Motor neuron (in vitro differentiated cells): ENCODE measurements around the gene TTC14. TPM values are rescaled to one million over a fixed set of nuclear protein-coding genes. Genes with fewer than 3 reads are reported as not detected.

Source experiments
- ATAC-seq, 8 experiments: fragments of 200-7000 bp; cut with Tn5 transposase; replicated peaks in 6 of 8; 2 replicates each; pipeline ENCODE4 v1.8.0; 2021; ENCODE audit warnings: mild to moderate bottlenecking in 8 of 8, moderate library complexity in 8 of 8
- H3K27ac ChIP-seq, 2 donors: fragments of 250-450 bp; sonication (Bioruptor Pico); 2 replicates each; pipeline ENCODE4 v1.9.0; 2021; ENCODE audit warnings: antibody characterized with exemption in 2 of 2, mild to moderate bottlenecking in 2 of 2, moderate library complexity in 1 of 2
- H3K4me1 ChIP-seq, 2 donors: fragments of 250-450 bp; sonication (Bioruptor Pico); replicated peaks in 1 of 2; 2 replicates each; pipeline ENCODE4 v1.6.1; 2021; ENCODE audit warnings: antibody characterized with exemption in 2 of 2, mild to moderate bottlenecking in 2 of 2, moderate library complexity in 1 of 2
- H3K4me3 ChIP-seq, 5 donors: fragments of 250-450 bp; sonication (Bioruptor Pico); 2 replicates each; pipeline ENCODE4 v1.9.0; 2021; ENCODE audit warnings: antibody characterized with exemption in 5 of 5, mild to moderate bottlenecking in 5 of 5, moderate library complexity in 4 of 5
- WGBS, 10 experiments: fragments of 450-650 bp; shearing (Covaris generic); methylation state at CpG; one replicate each; pipeline ENCODE4 v1.0.0; 2022; 5-methylcytosine and 5-hydroxymethylcytosine counted together
- in situ Hi-C, 9 experiments: fragments of 400-800 bp; cut with MboI; loops; one replicate each; pipeline ENCODE4 v1.15.0; 2021; ENCODE audit warnings: low sequenced_read_pairs in 9 of 9, low pct_unique_long_range_greater_than_20kb in 2 of 9; ENCODE audit not compliant: unreplicated experiment in 9 of 9
- total RNA-seq, 8 experiments: library from RNA; unstranded; fragments of 300-600 nt; gene quantifications; 2 replicates each; pipeline versions ENCODE4 v1.2.3 to v1.2.4, GENCODE V29; 2022

Gene TTC14
- total RNA-seq, 8 experiments from 2014 or later, result 34.6 to 92.9 (median 51.7) TPM

DNA sequence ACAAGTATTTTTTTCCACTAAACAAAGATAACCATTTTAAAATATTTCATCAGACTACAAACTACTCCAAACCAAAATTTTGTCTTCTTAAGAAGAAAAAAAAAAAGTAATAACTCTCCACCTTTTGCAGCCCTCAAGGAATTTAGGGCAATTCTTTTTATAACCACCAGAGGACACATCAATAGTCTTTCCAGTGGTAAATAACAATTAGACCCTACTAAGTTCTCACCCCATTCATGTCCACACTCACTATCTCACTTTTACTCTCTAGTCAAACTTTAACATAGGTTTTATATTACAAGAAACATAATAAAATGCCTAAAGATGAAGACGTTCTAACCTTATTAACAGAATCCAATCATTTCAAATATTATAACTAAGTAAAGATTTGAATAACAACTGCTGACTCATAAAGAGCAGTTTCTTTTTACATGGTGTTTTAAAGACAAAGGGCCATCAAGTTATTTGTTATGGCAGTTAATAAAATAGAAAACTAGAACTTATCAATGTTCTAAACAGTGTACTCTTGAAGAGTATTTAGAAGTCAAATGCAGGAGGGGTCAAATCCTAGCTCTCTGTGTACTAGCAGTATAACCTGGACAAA lies 44.3 kb downstream of the TTC14 start:
- H3K27ac ChIP-seq, result no peak overlapping the region
- 0 to 82% (median 42%) methylated on average over 1 of the region's 1 CpG; no CpG with 5 or more reads in 1 of the 10 experiments for WGBS, 10 experiments

DNA sequence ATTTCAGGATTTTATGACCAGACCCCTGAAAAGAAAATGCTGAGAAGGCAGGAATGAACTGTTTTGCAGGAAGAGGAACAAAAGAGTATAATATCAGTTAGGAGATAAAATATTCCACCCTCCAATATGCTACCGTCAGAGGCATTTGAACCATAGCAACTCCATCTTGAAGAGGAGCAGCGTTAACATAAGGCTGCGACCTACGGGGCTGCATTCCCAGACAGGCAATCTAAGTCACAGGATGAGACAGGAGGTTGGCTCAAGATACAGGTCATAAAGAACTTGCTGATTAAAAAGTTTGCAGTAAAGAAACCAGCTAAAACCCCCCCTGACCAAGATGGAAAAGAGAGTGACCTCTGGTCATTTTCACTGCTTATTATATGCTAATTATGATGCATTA lies 54.4 kb downstream of the TTC14 start:
- H3K4me3 ChIP-seq, result no peak overlapping the region
- peaks cover 0 to 6% of the 10 kb centered on the region in 2 donors for H3K4me1 ChIP-seq
- 40 to 72% (median 61%) methylated on average over 1 to 4 of the region's 4 CpGs; no CpG with 5 or more reads in 3 of the 10 experiments for WGBS, 10 experiments
- ATAC-seq, result peak in 1 of 8 experiments; percentile 45
- in situ Hi-C loops, result no loop called here
- no peak overlapping the region for H3K27ac ChIP-seq

More for the DNA sequence above, 44.3 kb downstream of the TTC14 start:
- H3K4me3 ChIP-seq, result no peak overlapping the region
- H3K4me1 ChIP-seq, result no peaks in the 10 kb centered on the region
- in situ Hi-C loops, result no loop called here
- no peak for ATAC-seq

- 60 to 95% (median 88%) methylated on average over 1 to 4 of the region's 4 CpGs; no CpG with 5 or more reads in 5 of the 10 experiments for WGBS, 10 experiments
- H3K4me1 ChIP-seq, result peaks cover 0 to 6% of the 10 kb centered on the region in 2 donors
- H3K4me3 ChIP-seq, result no peak overlapping the region
- in situ Hi-C loops, result no loop called here
- ATAC-seq, result peak in 2 of 8 experiments; percentile 36 to 38
- H3K27ac ChIP-seq, result no peak overlapping the region
These were observed 55.1 kb downstream of the TTC14 start for GRCh38 chr3:180657094-180657493.

Other genes starting within 250 kb of the TTC14 start
- 10 to 100 TPM in 1 of 8 experiments, under 1 TPM in 2, not detected in 5; 0.22 to 10.9 (median 0.45) TPM for gene CCDC39, start 77.3 kb downstream of the TTC14 start, total RNA-seq